Calu3 (cell line): Measurements from ENCODE around the gene GRP. TPM values are rescaled to one million over a fixed set of nuclear protein-coding genes. Genes with fewer than 3 reads are reported as not detected.

Source experiments
- BruUV-seq: library from RNA; stranded (reverse); fragments of 400-500 nt; replicated peaks from 2 replicates; lab custom pipeline; 2021; lab: Mats Ljungman, UMichigan
- CTCF ChIA-PET: fragments of 300-600 bp; sonication (Branson Sonifier 250); formaldehyde crosslinking; loops from one replicate; lab custom pipeline; 2022; ENCODE audit warnings: antibody characterized with exemption; lab: Charles Lee
- DNase-seq: peaks from one replicate; pipeline ENCODE4 v3.0.0; 2022
- H3K27ac Mint-ChIP-seq: one replicate; pipeline ENCODE4 v1.8.0; 2022; ENCODE audit warnings: mixed read lengths; ENCODE audit not compliant: unreplicated experiment
- H3K27me3 Mint-ChIP-seq: one replicate; pipeline ENCODE4 v1.8.0; 2022; ENCODE audit warnings: mixed read lengths; ENCODE audit not compliant: unreplicated experiment
- H3K36me3 Mint-ChIP-seq: one replicate; pipeline ENCODE4 v1.8.0; 2022; ENCODE audit warnings: mild to moderate bottlenecking, moderate library complexity, mixed read lengths; ENCODE audit not compliant: insufficient read depth, unreplicated experiment
- H3K4me1 Mint-ChIP-seq: one replicate; pipeline ENCODE4 v1.8.0; 2022; ENCODE audit warnings: mild to moderate bottlenecking, low read depth, mixed read lengths; ENCODE audit not compliant: unreplicated experiment
- H3K4me3 Mint-ChIP-seq: one replicate; pipeline ENCODE4 v1.8.0; 2022; ENCODE audit warnings: mild to moderate bottlenecking, low read depth, moderate library complexity, mixed read lengths; ENCODE audit not compliant: unreplicated experiment
- H3K9me3 Mint-ChIP-seq: one replicate; pipeline ENCODE4 v1.8.0; 2022; ENCODE audit warnings: low read depth, mixed read lengths; ENCODE audit not compliant: unreplicated experiment
- intact Hi-C: fragments of 100-400 bp; cut with micrococcal nuclease; formaldehyde crosslinking; loops from one replicate; pipeline ENCODE4 v1.10.0; 2022; ENCODE audit not compliant: unreplicated experiment
- total RNA-seq: library from RNA; stranded (reverse); gene quantifications from 2 replicates; pipeline ENCODE4 v1.2.3, GENCODE V29; 2022
- TF ChIP-seq, protein P1 (sequence below): fragments of 200-600 bp; IDR thresholded peaks from one replicate; pipeline ENCODE4 v1.8.0; 2022; ENCODE audit warnings: antibody characterized with exemption; ENCODE audit not compliant: unreplicated experiment

GRP gene
- total RNA-seq, 1 experiment from 2014 or later = not detected

DNA sequence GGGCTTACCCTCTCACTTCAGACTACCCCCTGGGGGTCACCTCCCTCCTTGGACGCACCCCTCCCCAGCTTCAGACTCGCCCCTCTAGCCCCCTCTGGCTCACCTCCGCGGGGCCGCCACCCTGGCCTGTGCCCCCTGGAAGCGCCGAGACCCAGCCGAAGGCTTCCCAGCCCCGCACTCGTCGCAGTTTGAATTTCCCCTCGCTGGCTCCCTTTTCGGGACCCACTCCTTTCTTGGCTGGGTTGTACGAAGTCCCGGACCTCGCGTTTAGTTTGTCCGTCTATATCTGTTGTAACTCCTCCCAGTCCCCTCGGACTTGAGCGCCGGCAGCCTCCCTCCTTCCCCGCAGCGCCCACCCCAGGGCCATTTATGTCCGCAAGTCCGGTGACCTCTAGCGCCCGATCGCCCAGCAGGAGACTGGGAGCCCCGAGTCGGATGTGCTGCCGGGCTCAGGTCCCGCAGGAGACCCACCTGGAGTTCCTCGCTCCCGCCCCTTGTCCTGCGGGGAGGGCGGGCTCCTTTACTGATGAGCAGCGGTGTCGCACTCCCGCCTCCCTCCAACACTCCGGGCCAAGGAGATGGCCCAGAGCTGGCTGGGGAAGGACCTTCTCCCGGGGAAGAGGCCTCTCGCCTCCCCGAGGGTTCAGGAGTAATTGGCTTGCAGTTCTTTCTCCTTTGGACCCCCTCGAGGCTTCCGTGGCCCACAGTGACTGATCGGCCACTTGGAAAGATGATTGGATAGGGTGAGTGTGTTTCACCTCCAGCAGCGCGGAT is 54.0 kb downstream of the GRP start:
- CTCF ChIA-PET = no interaction called here
- H3K36me3 Mint-ChIP-seq = no peaks in the 10 kb centered on the region
- TF ChIP-seq, protein P1, sequence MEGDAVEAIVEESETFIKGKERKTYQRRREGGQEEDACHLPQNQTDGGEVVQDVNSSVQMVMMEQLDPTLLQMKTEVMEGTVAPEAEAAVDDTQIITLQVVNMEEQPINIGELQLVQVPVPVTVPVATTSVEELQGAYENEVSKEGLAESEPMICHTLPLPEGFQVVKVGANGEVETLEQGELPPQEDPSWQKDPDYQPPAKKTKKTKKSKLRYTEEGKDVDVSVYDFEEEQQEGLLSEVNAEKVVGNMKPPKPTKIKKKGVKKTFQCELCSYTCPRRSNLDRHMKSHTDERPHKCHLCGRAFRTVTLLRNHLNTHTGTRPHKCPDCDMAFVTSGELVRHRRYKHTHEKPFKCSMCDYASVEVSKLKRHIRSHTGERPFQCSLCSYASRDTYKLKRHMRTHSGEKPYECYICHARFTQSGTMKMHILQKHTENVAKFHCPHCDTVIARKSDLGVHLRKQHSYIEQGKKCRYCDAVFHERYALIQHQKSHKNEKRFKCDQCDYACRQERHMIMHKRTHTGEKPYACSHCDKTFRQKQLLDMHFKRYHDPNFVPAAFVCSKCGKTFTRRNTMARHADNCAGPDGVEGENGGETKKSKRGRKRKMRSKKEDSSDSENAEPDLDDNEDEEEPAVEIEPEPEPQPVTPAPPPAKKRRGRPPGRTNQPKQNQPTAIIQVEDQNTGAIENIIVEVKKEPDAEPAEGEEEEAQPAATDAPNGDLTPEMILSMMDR = no peak
- no peak overlapping the region for H3K27ac Mint-ChIP-seq
- H3K4me1 Mint-ChIP-seq = peaks cover 11% of the 10 kb centered on the region
- H3K27me3 Mint-ChIP-seq = peaks cover 96% of the 10 kb centered on the region
- no TSS peak for BruUV-seq
- intact Hi-C loops = no loop called here
- no peak overlapping the region for H3K4me3 Mint-ChIP-seq
- DNase-seq = no peak
- no peaks in the 10 kb centered on the region for H3K9me3 Mint-ChIP-seq

DNA sequence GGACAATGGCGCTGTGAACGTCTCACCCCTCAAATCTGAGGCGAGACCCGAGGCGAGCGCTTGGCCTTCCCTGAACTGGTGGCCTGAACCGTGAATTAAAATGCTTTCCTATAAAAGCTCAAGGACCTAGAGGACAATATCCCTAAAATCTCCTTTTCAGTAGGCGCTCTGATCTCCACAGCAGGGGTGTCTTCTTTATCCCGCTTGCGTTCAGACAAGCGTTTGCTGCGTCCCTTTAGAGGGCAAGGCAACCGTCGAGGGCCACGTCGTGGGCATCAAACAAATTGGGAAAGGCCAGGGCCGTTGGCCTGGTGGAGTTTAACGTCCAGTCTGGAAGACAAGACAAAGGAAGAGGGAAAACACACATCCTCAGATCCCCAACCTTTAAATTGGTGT is 54.6 kb downstream of the GRP start:
- TF ChIP-seq, protein P1 = no peak
- no peak overlapping the region for H3K27ac Mint-ChIP-seq
- H3K9me3 Mint-ChIP-seq = no peaks in the 10 kb centered on the region
- H3K27me3 Mint-ChIP-seq = peaks cover 96% of the 10 kb centered on the region
- H3K4me3 Mint-ChIP-seq = no peak overlapping the region
- DNase-seq = no peak
- no TSS peak for BruUV-seq
- CTCF ChIA-PET = no interaction called here
- H3K4me1 Mint-ChIP-seq = peaks cover 6% of the 10 kb centered on the region
- intact Hi-C loops = no loop called here
- no peaks in the 10 kb centered on the region for H3K36me3 Mint-ChIP-seq

DNA sequence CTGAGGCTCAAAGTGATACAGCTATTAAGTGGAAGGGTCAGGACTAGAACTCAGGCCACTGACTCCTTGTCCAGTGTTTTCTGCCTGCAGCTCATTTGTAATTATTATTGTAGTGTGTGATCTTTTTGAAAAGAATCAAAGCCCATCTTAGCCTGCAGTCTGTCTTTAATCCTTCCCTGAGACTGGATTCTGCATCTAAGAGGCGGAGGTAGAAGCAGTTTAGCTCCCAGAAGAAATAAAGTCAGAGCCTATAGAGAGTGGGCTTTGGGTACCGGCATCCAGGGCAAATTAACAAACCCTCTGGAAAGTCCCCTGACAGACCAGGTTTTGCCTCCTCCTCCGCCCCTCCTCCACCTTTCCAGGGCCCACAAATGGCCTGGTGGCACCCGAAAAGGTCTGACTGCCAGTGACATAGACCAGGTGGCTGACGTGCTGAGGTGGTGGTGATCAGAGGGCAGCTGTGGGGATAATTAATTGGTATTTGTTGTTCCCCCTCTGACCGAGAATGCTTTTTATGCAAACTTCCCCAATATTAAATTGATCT is 55.5 kb downstream of the GRP start:
- Mint-ChIP-seq H3K4me3 (no peak overlapping the region), H3K36me3 (no peaks in the 10 kb centered on the region)
- no TSS peak for BruUV-seq

DNA sequence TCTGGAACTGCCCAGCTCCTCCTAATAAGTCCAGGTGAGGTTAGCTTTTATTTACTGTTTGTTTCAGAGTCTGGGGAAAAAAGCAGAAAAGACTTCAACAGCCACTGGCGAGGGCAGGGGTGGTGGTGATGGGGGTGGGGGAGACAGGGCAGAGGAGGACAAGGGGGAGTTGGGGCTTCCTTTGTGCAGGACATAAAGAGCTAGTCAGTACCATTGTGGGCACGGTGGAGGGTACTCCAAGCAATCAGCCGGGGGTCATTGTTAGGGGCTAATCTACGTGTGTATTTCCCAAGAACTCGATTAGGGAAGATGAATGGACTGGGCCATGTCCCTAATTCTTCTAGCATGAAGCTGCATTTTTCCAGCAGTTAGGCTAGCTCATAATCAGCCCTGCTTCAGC is 56.1 kb downstream of the GRP start:
- H3K4me3 Mint-ChIP-seq = no peak overlapping the region
- H3K4me1 Mint-ChIP-seq = no peaks in the 10 kb centered on the region
- H3K27me3 Mint-ChIP-seq = peaks cover 96% of the 10 kb centered on the region
- no peak for DNase-seq
- no peaks in the 10 kb centered on the region for H3K9me3 Mint-ChIP-seq
- CTCF ChIA-PET = interaction anchor here (0.6 to 1.5 kb wide), 2 partner anchors 61 to 123 kb away, joined by 3 to 4 read pairs; no protein-coding TSS in a partner anchor
- intact Hi-C loops = no loop called here
- no peak overlapping the region for H3K27ac Mint-ChIP-seq
- BruUV-seq = no TSS peak
- H3K36me3 Mint-ChIP-seq = no peaks in the 10 kb centered on the region
- TF ChIP-seq, protein P1 = no peak

More for the DNA sequence above, 55.5 kb downstream of the GRP start:
- Mint-ChIP-seq H3K27ac (no peak overlapping the region), H3K9me3 (no peaks in the 10 kb centered on the region), H3K27me3 (peaks cover 96% of the 10 kb centered on the region), H3K4me1 (no peaks in the 10 kb centered on the region)
- DNase-seq = no peak
- intact Hi-C loops = no loop called here
- CTCF ChIA-PET = interaction anchor here (0.6 kb wide), 1 partner anchor 62 kb away, joined by 3 read pairs; no protein-coding TSS in a partner anchor
- TF ChIP-seq, protein P1 = no peak
